Measurements from ENCODE around the gene AUNIP.

AUNIP gene

GRCh38 chr1:25889470-25889869 lies 30.2 kb upstream of the AUNIP start:
- DNase-seq (ENCODE audit: low read depth in 2 of 2) = no peak

GRCh38 chr1:25888426-25888987 lies 29.2 kb upstream of the AUNIP start:
- no peak for DNase-seq (ENCODE audit: low read depth in 2 of 2)

DNA sequence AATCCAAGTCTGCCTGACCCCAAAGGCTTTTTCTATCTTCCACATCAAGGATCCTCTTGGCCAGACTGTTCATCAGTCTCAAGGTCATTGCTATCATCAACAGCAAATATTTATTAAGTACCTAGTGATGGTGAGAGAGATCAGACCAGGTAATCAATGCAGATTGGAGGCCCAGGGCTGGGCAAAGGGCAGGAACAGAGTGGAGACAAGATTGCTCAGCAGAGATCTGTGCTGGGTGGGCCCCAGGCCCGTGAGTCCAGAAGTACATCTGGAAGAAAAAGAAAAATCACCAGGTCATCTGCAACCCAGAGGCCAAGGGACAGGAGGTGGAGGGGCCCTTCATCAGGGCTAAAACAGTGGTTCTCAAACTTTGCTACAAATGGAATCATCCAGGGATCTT lies 26.3 kb upstream of the AUNIP start:
- no peak for DNase-seq (ENCODE audit: low read depth in 2 of 2)

DNA sequence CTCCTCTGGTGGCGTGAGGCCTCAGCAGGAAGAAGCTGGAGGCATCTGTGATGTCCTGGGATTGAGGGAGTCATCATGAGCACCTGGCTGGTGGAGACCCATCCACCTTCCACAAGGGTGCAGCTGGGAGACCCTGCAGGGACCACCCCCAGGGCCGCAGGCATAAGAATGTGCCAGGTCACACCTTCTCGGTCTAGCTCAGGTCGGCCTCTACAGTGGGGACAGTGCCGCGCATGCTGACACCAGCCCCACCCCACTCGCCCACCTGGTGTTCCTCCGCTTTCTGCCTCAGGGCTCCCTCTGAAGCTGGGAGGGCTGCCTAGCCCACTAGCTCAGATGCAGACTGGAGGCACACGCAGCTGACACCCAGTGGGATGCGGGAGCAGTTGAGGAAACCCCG lies 22.0 kb upstream of the AUNIP start:
- DNase-seq (ENCODE audit: low read depth in 2 of 2) = no peak

- DNase-seq (ENCODE audit: low read depth in 2 of 2) = no peak
Observed at GRCh38 chr1:25880518-25880917, 21.3 kb upstream of the AUNIP start.

- DNase-seq (ENCODE audit: low read depth in 2 of 2) = no peak
Observed at GRCh38 chr1:25879675-25880074, 20.4 kb upstream of the AUNIP start.

- DNase-seq (ENCODE audit: low read depth in 2 of 2) = no peak
Observed at GRCh38 chr1:25878690-25879089, 19.4 kb upstream of the AUNIP start.

DNA sequence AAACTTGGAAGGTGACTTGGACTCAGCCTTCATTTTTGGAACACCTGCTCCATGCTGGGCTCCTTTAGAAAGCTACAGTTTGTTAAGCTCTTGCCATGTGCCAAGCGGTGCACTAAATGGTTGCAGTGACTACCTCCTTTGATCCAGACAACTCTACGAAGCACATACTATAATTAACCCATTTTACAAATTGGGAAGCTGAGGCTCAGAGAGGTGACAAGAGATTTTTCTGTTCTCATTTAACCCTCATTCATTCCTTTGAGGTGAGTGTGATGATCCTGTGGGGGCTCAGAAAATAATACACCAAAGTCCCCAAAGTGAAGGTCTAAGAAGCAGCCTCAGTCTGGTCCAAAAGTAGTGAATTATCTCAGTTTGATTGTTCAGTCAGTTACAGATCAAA lies 17.9 kb upstream of the AUNIP start:
- no peak for DNase-seq (ENCODE audit: low read depth in 2 of 2)

- DNase-seq (ENCODE audit: low read depth in 2 of 2) = no peak
Observed at GRCh38 chr1:25876693-25877077, 17.4 kb upstream of the AUNIP start.

DNA sequence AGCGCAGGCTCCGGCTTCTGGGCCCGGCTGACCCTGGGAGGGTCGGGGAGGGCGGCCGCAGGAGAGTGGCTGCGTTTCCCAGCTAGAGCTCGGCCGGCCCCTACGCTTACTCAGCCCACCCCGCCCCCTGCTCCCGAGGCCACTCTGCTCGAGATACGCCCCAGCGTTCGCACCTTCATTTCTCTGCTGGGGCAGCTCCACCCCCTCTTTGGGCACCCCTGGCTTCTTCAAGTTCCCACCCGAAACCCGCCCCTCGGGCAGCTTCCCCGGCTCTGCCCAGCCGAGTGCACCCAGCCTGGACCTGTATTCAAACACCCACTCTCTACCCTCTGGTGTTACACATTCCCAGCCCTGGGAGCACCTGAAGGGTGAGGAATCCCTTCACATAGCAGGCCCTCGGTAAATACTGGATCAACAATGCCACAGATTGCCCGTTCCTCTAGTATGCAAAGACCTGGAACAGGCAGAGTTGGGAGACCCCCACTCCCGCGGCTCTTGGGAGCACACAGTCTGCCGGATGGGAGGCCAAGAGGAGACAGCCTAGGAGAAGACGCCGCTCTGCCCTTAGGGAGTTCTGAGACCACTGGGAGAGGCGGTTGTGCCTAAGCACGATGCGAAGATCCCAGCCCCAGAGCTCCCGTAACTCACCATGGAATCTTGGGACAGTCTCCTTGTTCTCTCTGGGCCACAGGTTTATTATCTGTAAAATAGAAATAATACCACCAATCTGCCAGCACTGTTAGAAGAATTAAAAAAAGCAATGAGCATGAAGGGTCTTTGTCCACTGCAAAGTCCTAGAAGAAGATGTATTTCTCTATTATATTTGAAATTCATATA lies 16.8 kb upstream of the AUNIP start:
- no peak for DNase-seq (ENCODE audit: low read depth in 2 of 2)

DNA sequence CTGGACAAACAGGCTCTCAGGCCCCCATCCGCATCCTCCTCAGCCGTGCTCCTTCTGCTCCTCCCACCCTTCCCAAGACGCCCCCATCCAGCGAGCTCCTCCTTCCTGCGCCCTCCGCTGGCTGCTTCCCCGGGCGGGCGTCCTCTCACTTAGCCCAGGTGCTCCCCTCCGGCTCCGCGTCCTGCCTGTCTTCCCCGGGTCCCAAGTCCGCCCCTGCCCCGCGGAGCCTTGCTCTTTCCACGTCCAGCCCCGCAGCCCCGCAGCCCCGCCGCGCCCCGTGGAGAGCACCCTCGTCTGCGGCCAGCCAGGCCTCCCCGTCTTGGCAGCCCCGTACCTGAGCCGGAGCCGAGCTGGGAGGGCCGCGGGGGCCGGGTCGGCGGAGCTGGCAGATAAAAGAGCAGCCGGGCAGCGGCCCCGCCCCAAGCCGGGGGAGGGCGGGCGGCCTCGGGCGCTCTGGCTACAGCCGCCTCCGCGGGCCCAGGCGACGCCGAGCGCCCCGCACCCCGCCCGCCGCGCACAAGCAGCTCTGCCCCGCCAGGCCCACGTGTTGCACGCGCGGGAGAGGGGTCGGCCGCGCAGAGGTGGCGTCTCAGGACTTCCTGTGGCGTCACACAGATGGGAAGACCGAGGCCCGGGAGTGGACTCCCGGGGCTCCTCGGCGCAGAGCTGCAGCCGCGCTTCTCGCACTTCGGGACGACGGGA lies 16.0 kb upstream of the AUNIP start, which contains the start of gene PAQR7:
TSS of gene PAQR7 (minus strand) at position 555 of the 702 bp plus-strand sequence. CDS start 11,869 bp downstream, outside the sequence.
- peak in 1 of 2 experiments; percentile 51 for DNase-seq (ENCODE audit: low read depth in 2 of 2)

DNA sequence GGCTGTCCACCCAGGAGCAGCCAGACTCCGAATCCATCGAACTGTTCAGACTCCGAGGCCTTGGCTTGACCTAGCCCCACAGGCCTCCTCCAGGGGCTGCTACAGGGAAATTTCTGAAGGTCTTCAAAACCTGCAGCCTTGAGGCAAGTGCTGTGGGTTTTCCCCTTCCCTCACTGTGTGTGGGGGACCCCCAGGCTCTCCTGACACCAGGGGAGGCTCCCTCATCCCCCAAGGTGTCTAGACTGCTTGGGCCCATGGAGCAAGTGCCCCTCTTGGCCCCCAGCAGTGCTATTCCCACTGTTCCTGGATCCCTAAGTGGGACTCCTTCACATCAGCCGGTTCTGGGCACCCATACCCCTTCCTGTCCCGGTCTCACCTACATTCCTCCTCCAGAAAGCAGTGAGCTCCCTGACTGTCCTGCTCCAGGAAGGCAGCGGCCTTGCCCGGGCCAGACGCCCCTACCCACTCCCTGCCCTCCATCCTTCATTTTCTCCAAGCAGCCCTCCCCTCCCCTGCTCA lies 15.4 kb upstream of the AUNIP start:
- DNase-seq (ENCODE audit: low read depth in 2 of 2) = no peak

DNA sequence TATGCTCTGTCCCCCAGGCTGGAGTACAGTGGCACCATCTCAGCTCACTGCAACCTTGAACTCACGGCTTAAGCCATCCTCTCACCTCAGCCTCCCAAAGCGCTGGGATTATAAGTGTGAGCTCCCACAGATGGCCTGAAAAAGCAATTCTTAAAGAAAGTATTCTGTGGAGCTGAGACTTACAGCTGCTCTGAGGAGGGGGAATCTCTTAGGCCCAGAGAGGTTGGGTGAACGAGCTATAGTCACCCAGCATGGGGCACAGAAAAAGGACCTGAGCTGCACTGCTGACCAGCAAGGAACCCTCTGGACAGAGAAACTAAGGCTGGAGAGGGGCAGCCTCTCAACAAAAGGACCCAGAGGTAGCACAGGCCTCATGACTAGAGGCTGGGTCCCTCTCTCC lies 15.0 kb upstream of the AUNIP start:
- DNase-seq (ENCODE audit: low read depth in 2 of 2) = no peak

- DNase-seq (ENCODE audit: low read depth in 2 of 2) = no peak
Observed at GRCh38 chr1:25873120-25873519, 13.9 kb upstream of the AUNIP start.

GRCh38 chr1:25872713-25873112 lies 13.5 kb upstream of the AUNIP start:
- DNase-seq (ENCODE audit: low read depth in 2 of 2) = no peak

GRCh38 chr1:25871704-25872494 lies 12.6 kb upstream of the AUNIP start:
- DNase-seq (ENCODE audit: low read depth in 2 of 2) = no peak

GRCh38 chr1:25871086-25871703 lies 11.9 kb upstream of the AUNIP start:
- DNase-seq (ENCODE audit: low read depth in 2 of 2) = no peak

GRCh38 chr1:25870614-25871013 lies 11.4 kb upstream of the AUNIP start:
- no peak for DNase-seq (ENCODE audit: low read depth in 2 of 2)

DNA sequence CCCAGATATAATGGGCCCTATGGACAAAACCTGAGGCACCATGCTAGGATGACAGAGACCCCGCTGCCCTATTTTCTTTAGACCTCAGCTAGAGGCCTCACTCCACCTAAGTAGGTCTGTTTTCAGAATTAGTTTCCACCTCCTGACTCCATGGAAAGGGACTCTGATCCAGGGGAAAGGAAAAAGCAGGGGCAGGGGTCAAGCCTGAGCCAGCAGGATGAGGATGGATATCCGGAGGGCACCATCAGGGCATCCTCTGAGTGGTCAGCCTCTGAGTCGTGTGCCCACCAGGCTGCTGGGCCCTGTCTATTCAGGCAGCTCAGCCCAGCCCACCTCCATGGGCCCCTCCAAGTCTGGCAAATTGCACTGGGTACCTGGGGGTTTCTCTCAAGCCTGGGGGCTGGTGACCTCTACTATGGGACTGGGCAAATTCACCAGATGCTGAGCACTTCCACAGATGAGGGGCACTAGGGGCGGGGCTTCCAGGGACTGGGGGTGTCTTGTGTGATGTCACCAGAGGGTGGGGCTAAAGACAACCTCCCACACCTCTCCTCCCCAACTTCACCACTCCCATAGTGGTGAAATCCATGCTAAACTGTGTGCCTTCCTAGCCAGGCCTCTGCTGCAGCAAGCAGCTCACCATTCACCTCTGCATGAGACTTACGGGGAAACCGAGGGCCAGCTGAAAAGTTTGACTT lies 10.8 kb upstream of the AUNIP start:
- no peak for DNase-seq (ENCODE audit: low read depth in 2 of 2)

DNA sequence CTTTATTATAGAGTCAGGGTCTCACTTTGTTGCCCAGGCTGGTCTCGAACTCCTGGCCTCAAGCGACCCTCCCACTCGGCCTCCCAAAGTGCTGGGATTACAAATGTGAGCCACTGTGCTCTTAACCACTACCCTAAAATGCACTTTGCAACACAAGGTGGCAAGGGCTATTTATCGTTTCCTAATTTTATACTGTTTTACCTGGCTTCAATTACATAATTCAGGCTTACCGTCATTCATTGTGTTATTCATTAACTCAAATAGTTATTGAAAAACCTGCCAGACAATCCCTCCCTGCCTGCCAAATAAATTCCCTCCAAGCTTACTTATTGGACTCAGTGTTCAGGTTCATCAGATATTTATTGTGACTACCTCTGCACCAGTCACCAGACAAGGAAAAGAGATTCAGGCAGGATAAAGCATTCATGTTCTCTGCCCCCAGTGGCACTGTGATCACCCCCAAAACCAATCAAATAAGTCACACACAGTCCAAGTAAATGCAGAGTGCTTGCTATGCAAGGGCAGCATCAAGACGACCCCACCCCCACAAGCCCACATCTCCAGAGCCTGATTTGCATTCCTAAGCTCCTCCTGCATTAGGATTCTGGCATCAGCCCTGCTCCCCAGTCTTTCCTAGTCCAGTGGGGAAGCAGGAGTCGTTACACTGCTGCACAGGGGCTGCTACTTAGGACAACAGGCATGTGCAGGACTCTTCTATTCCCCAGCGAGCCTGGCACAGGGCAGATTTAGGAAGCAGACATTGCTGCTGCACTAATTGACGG lies 8.1 kb upstream of the AUNIP start:
- no peak for DNase-seq (ENCODE audit: low read depth in 2 of 2)
